Transverse colon (tissue), 4 donors: ENCODE measurements around the gene MTHFD1L. TPM values are rescaled to one million over a fixed set of nuclear protein-coding genes. Genes with fewer than 3 reads are reported as not detected.
"Not testable (repeated sequence)": the region's sequence is repeated elsewhere in the genome, so short reads cannot be mapped to it uniquely, and the experiment has no call there.

Experiments
- DNase-seq: peaks from one replicate; pipeline ENCODE4 v3.0.0-alpha.2; 2019
- H3K27ac ChIP-seq, 4 donors: fragments of 200-600 bp; sonication (generic); 2 replicates each; pipeline ENCODE4 v1.5.1; 2016 to 2018; ENCODE audit warnings: inconsistent platforms in 4 of 4
- H3K27me3 ChIP-seq: fragments of 200-600 bp; sonication (generic); 2 replicates; pipeline ENCODE4 v1.5.1; 2017; ENCODE audit warnings: inconsistent platforms
- H3K36me3 ChIP-seq, 4 donors: fragments of 200-600 bp; sonication (generic); 2 replicates each; pipeline ENCODE4 v1.5.1; 2017 to 2019; ENCODE audit warnings: inconsistent platforms in 4 of 4
- H3K4me1 ChIP-seq, 4 donors: fragments of 200-600 bp; sonication (generic); 2 replicates each; pipeline ENCODE4 v1.5.1; 2017 to 2020; ENCODE audit warnings: inconsistent platforms in 4 of 4
- H3K4me3 ChIP-seq, 4 donors: fragments of 200-600 bp; sonication (generic); 1 replicate in 1 of 4; 2 replicates in 3 of 4; pipeline versions ENCODE4 v1.5.1 to v1.6.1; 2017 to 2019; ENCODE audit warnings: inconsistent platforms in 4 of 4
- H3K9me3 ChIP-seq, 2 donors: fragments of 200-600 bp; sonication (generic); 2 replicates each; pipeline ENCODE4 v1.5.1; 2017 to 2019; ENCODE audit warnings: inconsistent platforms in 2 of 2
- EP300 ChIP-seq: sonication (generic); formaldehyde crosslinking; IDR thresholded peaks from one replicate; pipeline ENCODE4 v1.6.1; 2017; ENCODE audit warnings: antibody characterized with exemption, low read depth
- POLR2A ChIP-seq: fragments of 450-650 bp; IDR thresholded peaks from one replicate; pipeline ENCODE4 v1.6.1; 2016; ENCODE audit warnings: antibody characterized with exemption, mild to moderate bottlenecking, moderate library complexity
- POLR2AphosphoS5 ChIP-seq, 3 donors: sonication (generic); formaldehyde crosslinking; IDR thresholded peaks; one replicate each; pipeline ENCODE4 v1.6.1; 2016; ENCODE audit warnings: antibody characterized with exemption in 3 of 3
- WGBS, 2 donors: methylation state at CpG; one replicate each; pipeline ENCODE4 v1.1.5; 2018; ENCODE audit warnings: low coverage in 1 of 2; 5-methylcytosine and 5-hydroxymethylcytosine counted together
- in situ Hi-C, 4 donors: fragments of 200-750 bp; cut with MboI; loops; one replicate each; pipeline versions ENCODE4 v1.15.0 to v1.15.1; 2017; ENCODE audit warnings: low sequenced_read_pairs in 3 of 4, low pct_ligation_motif_present in 1 of 4, low pct_unique_long_range_greater_than_20kb in 1 of 4
- intact Hi-C: fragments of 100-400 bp; cut with DNase I; formaldehyde crosslinking; loops from one replicate; pipeline ENCODE4 v1.15.1; 2023; ENCODE audit warnings: low total_unique reads
- total RNA-seq, 4 donors: library from RNA; depleted of rRNA; stranded (reverse); fragments of >200 nt; gene quantifications; one replicate each; pipeline ENCODE4 v1.1.0, GENCODE V29; 2016
- TF ChIP-seq, protein P1 (sequence below), 5 experiments: fragments of 200-600 bp in 3 of 5; fragments of 450-650 bp in 2 of 5; sonication (generic) in 3 of 5; IDR thresholded peaks; 1 replicate in 2 of 5; 2 replicates in 3 of 5; pipeline ENCODE4 v1.5.1; 2016 to 2017; ENCODE audit warnings: antibody characterized with exemption in 5 of 5, inconsistent platforms in 3 of 5, mild to moderate bottlenecking in 2 of 5, moderate library complexity in 1 of 5

Gene MTHFD1L
- total RNA-seq, 4 donors from 2014 or later, result 0.82 to 10.1 (median 5.4) TPM

DNA sequence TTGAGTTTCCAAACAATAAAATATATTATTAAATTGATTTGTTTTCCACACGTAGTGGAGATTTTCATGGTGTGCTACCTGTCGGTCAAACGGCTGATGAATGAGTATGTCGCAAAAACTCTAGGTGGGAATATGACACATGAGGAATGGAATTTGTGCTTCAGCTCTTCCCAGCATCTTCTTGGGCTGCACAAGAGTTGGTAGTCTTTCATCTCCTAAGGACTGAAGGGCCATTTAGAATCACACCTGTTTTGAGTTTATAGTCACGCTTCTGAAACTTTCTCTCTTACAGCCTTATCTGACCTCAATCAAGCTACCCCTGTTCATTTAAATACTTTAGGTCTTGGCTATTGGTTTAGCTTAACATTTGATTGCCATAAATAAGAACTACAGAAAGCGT is 216.6 kb downstream of the MTHFD1L start:
- WGBS, 2 donors, result 93 to 97% methylated on average over 5 to 6 of the region's 6 CpGs
- H3K36me3 ChIP-seq, result no peaks in the 10 kb centered on the region
- intact Hi-C loops, result no loop called here
- H3K27ac ChIP-seq, result no peak overlapping the region
- DNase-seq, result no peak
- H3K9me3 ChIP-seq, result no peaks in the 10 kb centered on the region
- no peaks in the 10 kb centered on the region for H3K4me1 ChIP-seq
- no peak overlapping the region for H3K4me3 ChIP-seq
- H3K27me3 ChIP-seq, result no peaks in the 10 kb centered on the region
- TF ChIP-seq, protein P1, sequence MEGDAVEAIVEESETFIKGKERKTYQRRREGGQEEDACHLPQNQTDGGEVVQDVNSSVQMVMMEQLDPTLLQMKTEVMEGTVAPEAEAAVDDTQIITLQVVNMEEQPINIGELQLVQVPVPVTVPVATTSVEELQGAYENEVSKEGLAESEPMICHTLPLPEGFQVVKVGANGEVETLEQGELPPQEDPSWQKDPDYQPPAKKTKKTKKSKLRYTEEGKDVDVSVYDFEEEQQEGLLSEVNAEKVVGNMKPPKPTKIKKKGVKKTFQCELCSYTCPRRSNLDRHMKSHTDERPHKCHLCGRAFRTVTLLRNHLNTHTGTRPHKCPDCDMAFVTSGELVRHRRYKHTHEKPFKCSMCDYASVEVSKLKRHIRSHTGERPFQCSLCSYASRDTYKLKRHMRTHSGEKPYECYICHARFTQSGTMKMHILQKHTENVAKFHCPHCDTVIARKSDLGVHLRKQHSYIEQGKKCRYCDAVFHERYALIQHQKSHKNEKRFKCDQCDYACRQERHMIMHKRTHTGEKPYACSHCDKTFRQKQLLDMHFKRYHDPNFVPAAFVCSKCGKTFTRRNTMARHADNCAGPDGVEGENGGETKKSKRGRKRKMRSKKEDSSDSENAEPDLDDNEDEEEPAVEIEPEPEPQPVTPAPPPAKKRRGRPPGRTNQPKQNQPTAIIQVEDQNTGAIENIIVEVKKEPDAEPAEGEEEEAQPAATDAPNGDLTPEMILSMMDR (IDR thresholded peaks at IDR 0.05), result no peak
- TF ChIP-seq POLR2A, result no peak
- TF ChIP-seq POLR2AphosphoS5 (IDR thresholded peaks at IDR 0.05), result no peak
- in situ Hi-C loops, result no loop called here

DNA sequence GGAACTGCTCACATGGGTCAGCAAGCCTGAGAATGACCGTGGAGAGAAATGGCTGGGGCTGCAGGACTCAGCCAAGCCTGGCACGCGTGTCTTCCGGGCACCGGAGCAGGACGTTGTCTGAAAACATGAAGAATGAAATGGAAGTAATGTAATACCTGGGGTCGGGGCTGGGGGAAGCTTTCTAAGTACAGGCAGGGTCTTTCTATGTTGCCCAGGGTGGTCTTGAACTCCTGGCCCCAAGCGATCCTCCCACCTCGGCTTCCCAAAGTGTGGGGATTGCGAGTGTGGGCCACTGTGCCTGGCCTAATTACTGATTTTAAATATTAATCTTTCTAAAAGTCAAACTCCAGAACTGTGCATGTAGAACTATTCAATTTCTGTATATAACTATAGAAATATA is 218.8 kb downstream of the MTHFD1L start:
- Histone ChIP-seq H3K4me3 (no peak overlapping the region), H3K9me3 (no peaks in the 10 kb centered on the region), H3K4me1 (no peaks in the 10 kb centered on the region), H3K27ac (no peak overlapping the region), H3K27me3 (no peaks in the 10 kb centered on the region), H3K36me3 (no peaks in the 10 kb centered on the region)
- WGBS, 2 donors, result 91 to 94% methylated on average over 8 to 10 of the region's 10 CpGs
- in situ Hi-C loops (no loop called here), intact Hi-C loops (no loop called here)
- TF ChIP-seq POLR2A (no peak), POLR2AphosphoS5 (IDR thresholded peaks at IDR 0.05) (no peak), EP300 (no peak)
- TF ChIP-seq, protein P1 (IDR thresholded peaks at IDR 0.05), result no peak
- DNase-seq, result no peak

DNA sequence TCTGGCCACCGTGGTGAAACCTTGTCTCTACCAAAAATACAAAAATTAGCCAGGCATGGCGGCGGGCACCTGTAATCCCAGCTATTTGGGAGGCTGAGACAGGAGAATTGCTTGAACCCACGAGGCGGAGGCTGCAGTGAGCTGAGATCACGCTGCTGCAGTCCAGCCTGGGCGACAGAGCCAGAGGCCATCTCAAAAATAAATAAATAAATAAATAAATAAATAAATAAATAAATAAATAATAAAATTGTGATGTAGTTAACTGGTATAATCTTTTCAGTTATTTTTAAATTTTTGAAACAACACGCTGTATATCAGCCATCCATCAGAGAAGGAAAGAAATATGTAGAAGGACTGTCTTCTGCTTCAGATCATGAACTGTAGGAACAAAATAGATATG is 221.6 kb downstream of the MTHFD1L start:
- in situ Hi-C loops, H3K36me3 ChIP-seq, H3K27ac ChIP-seq, H3K4me1 ChIP-seq, H3K27me3 ChIP-seq, intact Hi-C loops, DNase-seq, H3K9me3 ChIP-seq, H3K4me3 ChIP-seq: not testable (repeated sequence)
- WGBS, 2 donors, result 89 to 97% methylated on average over 6 to 8 of the region's 8 CpGs

DNA sequence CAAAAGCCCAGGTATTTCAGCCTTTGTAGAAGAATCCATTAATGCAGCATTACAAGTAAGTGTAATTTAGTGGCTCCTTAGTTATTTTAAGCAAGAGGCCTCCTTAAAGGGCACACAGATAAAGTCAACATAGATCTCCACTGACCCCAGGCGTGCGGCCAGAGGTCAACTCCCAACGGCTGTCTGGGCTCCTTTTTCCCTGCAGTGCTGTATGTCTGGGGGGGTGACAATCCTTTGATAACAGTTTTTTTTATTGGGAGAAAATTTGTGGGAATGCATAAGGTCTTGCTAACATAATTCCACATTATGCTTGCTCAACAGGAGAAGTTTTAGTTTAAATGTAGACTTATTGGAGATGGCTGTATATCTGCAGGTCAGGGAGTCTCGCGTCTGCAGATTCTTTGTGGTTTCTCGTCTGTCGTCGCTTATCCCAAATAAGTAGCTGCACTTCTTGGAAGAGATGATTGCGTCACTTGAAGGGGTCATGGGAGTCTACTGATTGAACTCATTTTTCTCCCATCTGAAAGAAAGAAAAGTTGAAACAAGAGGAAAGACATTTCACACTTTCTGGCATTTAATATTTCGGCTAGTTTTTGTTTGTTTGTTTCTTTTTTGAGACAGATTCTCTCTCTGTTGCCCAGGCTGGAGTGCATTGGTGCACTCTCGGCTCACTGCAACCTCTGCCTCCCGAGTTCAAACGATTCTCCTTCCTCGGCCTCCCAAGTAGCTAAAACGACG is 222.5 kb downstream of the MTHFD1L start:
- Histone ChIP-seq H3K4me3 (no peak overlapping the region), H3K9me3 (no peaks in the 10 kb centered on the region), H3K27me3 (no peaks in the 10 kb centered on the region), H3K4me1 (no peaks in the 10 kb centered on the region), H3K27ac (no peak overlapping the region), H3K36me3 (no peaks in the 10 kb centered on the region)
- intact Hi-C loops (no loop called here), in situ Hi-C loops (no loop called here)
- no peak for DNase-seq
- 81 to 89% methylated on average over 9 to 16 of the region's 16 CpGs for WGBS, 2 donors
- TF ChIP-seq POLR2A (no peak), POLR2AphosphoS5 (IDR thresholded peaks at IDR 0.05) (no peak), EP300 (no peak)
- TF ChIP-seq, protein P1 (IDR thresholded peaks at IDR 0.05), result no peak

DNA sequence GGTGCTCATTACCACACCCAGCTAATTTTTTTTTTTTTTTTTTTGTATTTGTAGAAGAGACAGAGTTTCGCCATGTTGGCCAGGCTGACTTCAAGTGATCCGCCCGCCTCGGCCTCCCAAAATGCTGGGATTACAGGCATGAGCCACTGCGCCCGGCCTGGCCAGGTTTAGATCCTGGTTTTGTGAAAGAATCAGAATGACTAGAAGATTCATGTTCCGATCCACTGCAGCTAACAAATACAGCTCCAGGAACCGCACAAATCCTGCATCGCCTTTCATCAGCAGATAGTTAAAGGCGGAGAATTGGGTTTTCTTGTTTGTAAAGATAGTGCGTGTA is 223.1 kb downstream of the MTHFD1L start:
- in situ Hi-C loops, result no loop called here

More for the DNA sequence above, 223.1 kb downstream of the MTHFD1L start:
- Histone ChIP-seq H3K4me1 (no peaks in the 10 kb centered on the region), H3K4me3 (no peak overlapping the region), H3K27me3 (no peaks in the 10 kb centered on the region), H3K36me3 (no peaks in the 10 kb centered on the region), H3K9me3 (no peaks in the 10 kb centered on the region), H3K27ac (no peak overlapping the region)
- intact Hi-C loops, result no loop called here
- WGBS, 2 donors, result 97 to 100% methylated on average over 1 to 11 of the region's 11 CpGs
- TF ChIP-seq, protein P1 (IDR thresholded peaks at IDR 0.05), result no peak
- TF ChIP-seq POLR2A, result no peak
- no peak for TF ChIP-seq POLR2AphosphoS5 (IDR thresholded peaks at IDR 0.05)
- no peak for TF ChIP-seq EP300
- DNase-seq, result no peak
